ENCODE measurements around the gene ASPG. TPM values are rescaled to one million over a fixed set of nuclear protein-coding genes. Genes with fewer than 3 reads are reported as not detected.

The ASPG gene
- total and polyA plus RNA-seq, 2 donors (not counting 3 experiments of a cell fraction or from before 2014, with no cell fraction given) = not detected

- Histone ChIP-seq H3K4me1 (ENCODE audit: control insufficient read depth, extremely low read depth, insufficient read depth, low read length) (no peaks in the 10 kb centered on the region), H3K9me3 (replicated peaks; ENCODE audit: control insufficient read depth, insufficient read depth, low read length) (no peaks in the 10 kb centered on the region), H2AFZ (ENCODE audit: low read depth, low read length) (no peak overlapping the region), H3K9ac (replicated peaks; ENCODE audit: extremely low read depth, insufficient read depth, low read length) (no peak overlapping the region), H4K20me1 (replicated peaks; ENCODE audit: control insufficient read depth, extremely low read depth, insufficient read depth, low read length) (no peaks in the 10 kb centered on the region), H3K27me3 (ENCODE audit: control insufficient read depth in 2 of 2, insufficient read depth in 2 of 2, low read length in 2 of 2) (peaks cover 2% of the 10 kb centered on the region in 2 experiments), H3K4me3 (replicated peaks in 1 of 3; ENCODE audit: insufficient read depth in 1 of 3, low read depth in 1 of 3, low read length in 3 of 3) (no peak overlapping the region), H3K27ac (ENCODE audit: insufficient read depth, low read depth, low read length) (no peak overlapping the region), H3K9me1 (replicated peaks; ENCODE audit: control insufficient read depth, extremely low read depth, insufficient read depth, low read length) (no peaks in the 10 kb centered on the region), H3K4me2 (ENCODE audit: insufficient read depth, low read length) (no peak overlapping the region), H3K36me3 (ENCODE audit: control insufficient read depth in 2 of 2, extremely low read depth in 1 of 2, insufficient read depth in 2 of 2, low read length in 2 of 2) (no peaks in the 10 kb centered on the region), H3K79me2 (ENCODE audit: control insufficient read depth, insufficient read depth, low read length) (no peaks in the 10 kb centered on the region)
- ChIA-PET CTCF (no interaction called here), POLR2A (no interaction called here)
- no peak for FAIRE-seq
- no TSS peak for BruUV-seq (replicated peaks)
- dilution Hi-C loops (cut with MboI; ENCODE audit: extremely low pct_ligation_motif_present, low sequenced_read_pairs) = no loop called here
- no peak for DNase-seq (ENCODE audit: low read depth, low spot score)
- no peak for TF ChIP-seq EZH2 (IDR thresholded peaks at IDR 0.05; ENCODE audit: borderline replicate concordance, low read depth, low read length, severe bottlenecking)
- TF ChIP-seq POLR2A (IDR thresholded peaks at IDR 0.05; ENCODE audit: low read depth, low read length) = no peak
- no peak for TF ChIP-seq CTCF (IDR thresholded peaks at IDR 0.05; ENCODE audit: extremely low read depth in 1 of 2, insufficient read depth in 1 of 2, low read depth in 1 of 2, low read length in 2 of 2)
- TF ChIP-seq MAX (IDR thresholded peaks at IDR 0.05; ENCODE audit: insufficient read depth, insufficient read length) = no peak
- intact Hi-C loops (cut with micrococcal nuclease) = no loop called here
Measured at GRCh38 chr14:104037074-104037473, 48.4 kb upstream of the ASPG start.

GRCh38 chr14:104037903-104038302 is 47.6 kb upstream of the ASPG start:
- BruUV-seq (replicated peaks) = no TSS peak
- Histone ChIP-seq H3K27me3 (ENCODE audit: control insufficient read depth in 2 of 2, insufficient read depth in 2 of 2, low read length in 2 of 2) (peaks cover 2% of the 10 kb centered on the region in 2 experiments), H3K4me3 (replicated peaks in 1 of 3; ENCODE audit: insufficient read depth in 1 of 3, low read depth in 1 of 3, low read length in 3 of 3) (no peak overlapping the region), H3K9me1 (replicated peaks; ENCODE audit: control insufficient read depth, extremely low read depth, insufficient read depth, low read length) (no peaks in the 10 kb centered on the region), H3K9ac (replicated peaks; ENCODE audit: extremely low read depth, insufficient read depth, low read length) (no peak overlapping the region), H3K9me3 (replicated peaks; ENCODE audit: control insufficient read depth, insufficient read depth, low read length) (no peaks in the 10 kb centered on the region), H3K4me1 (ENCODE audit: control insufficient read depth, extremely low read depth, insufficient read depth, low read length) (no peaks in the 10 kb centered on the region), H3K36me3 (ENCODE audit: control insufficient read depth in 2 of 2, extremely low read depth in 1 of 2, insufficient read depth in 2 of 2, low read length in 2 of 2) (no peaks in the 10 kb centered on the region), H2AFZ (ENCODE audit: low read depth, low read length) (no peak overlapping the region), H3K4me2 (ENCODE audit: insufficient read depth, low read length) (no peak overlapping the region), H3K27ac (ENCODE audit: insufficient read depth, low read depth, low read length) (no peak overlapping the region), H3K79me2 (ENCODE audit: control insufficient read depth, insufficient read depth, low read length) (no peaks in the 10 kb centered on the region), H4K20me1 (replicated peaks; ENCODE audit: control insufficient read depth, extremely low read depth, insufficient read depth, low read length) (no peaks in the 10 kb centered on the region)
- TF ChIP-seq CTCF (IDR thresholded peaks at IDR 0.05; ENCODE audit: extremely low read depth in 1 of 2, insufficient read depth in 1 of 2, low read depth in 1 of 2, low read length in 2 of 2) (no peak), POLR2AphosphoS5 (IDR thresholded peaks at IDR 0.05; ENCODE audit: insufficient read depth, low read depth, low read length) (no peak), JUN (IDR thresholded peaks at IDR 0.05; ENCODE audit: borderline replicate concordance, insufficient read depth, insufficient read length, low read depth) (no peak), MYC (IDR thresholded peaks at IDR 0.05; ENCODE audit: low read depth, low read length) (no peak), GATA2 (IDR thresholded peaks at IDR 0.05; ENCODE audit: insufficient read depth, insufficient read length, low read depth, low read length) (no peak), POLR2A (IDR thresholded peaks at IDR 0.05; ENCODE audit: low read depth, low read length) (no peak), FOS (IDR thresholded peaks at IDR 0.05; ENCODE audit: borderline replicate concordance, insufficient read depth, low read length) (no peak), EZH2 (IDR thresholded peaks at IDR 0.05; ENCODE audit: borderline replicate concordance, low read depth, low read length, severe bottlenecking) (no peak), MAX (IDR thresholded peaks at IDR 0.05; ENCODE audit: insufficient read depth, insufficient read length) (no peak)
- intact Hi-C loops (cut with micrococcal nuclease) (no loop called here), dilution Hi-C loops (cut with MboI; ENCODE audit: extremely low pct_ligation_motif_present, low sequenced_read_pairs) (no loop called here)
- FAIRE-seq = no peak
- DNase-seq (ENCODE audit: low read depth, low spot score) = no peak
- CTCF ChIA-PET = interaction anchor here (0.8 kb wide), 1 partner anchor 11 kb away, joined by 3 read pairs; no protein-coding TSS in a partner anchor
- POLR2A ChIA-PET = no interaction called here

Measured in endothelial cell of umbilical vein (primary cell).